Measurements from ENCODE around the gene AMBRA1. TPM values are rescaled to one million over a fixed set of nuclear protein-coding genes. Genes with fewer than 3 reads are reported as not detected.
A peak's percentile ranks its signal among the peaks of the same experiment; 100 is the strongest.

The AMBRA1 gene
- total RNA-seq, 4 donors from 2014 or later, result 20.0 to 28.9 (median 26.0) TPM

- no peak overlapping the region for H3K27ac ChIP-seq (replicated peaks in 1 of 4)
- intact Hi-C loops (cut with DNase I), result no loop called here
- H3K4me1 ChIP-seq, result peaks cover 12 to 19% (median 15%) of the 10 kb centered on the region in 4 donors
- no peaks in the 10 kb centered on the region for H3K27me3 ChIP-seq
- TF ChIP-seq EP300 (IDR thresholded peaks at IDR 0.05) (no peak), POLR2AphosphoS5 (IDR thresholded peaks at IDR 0.05) (no peak), POLR2A (IDR thresholded peaks at IDR 0.05; ENCODE audit: low read depth) (no peak)
- TF ChIP-seq, protein P1, sequence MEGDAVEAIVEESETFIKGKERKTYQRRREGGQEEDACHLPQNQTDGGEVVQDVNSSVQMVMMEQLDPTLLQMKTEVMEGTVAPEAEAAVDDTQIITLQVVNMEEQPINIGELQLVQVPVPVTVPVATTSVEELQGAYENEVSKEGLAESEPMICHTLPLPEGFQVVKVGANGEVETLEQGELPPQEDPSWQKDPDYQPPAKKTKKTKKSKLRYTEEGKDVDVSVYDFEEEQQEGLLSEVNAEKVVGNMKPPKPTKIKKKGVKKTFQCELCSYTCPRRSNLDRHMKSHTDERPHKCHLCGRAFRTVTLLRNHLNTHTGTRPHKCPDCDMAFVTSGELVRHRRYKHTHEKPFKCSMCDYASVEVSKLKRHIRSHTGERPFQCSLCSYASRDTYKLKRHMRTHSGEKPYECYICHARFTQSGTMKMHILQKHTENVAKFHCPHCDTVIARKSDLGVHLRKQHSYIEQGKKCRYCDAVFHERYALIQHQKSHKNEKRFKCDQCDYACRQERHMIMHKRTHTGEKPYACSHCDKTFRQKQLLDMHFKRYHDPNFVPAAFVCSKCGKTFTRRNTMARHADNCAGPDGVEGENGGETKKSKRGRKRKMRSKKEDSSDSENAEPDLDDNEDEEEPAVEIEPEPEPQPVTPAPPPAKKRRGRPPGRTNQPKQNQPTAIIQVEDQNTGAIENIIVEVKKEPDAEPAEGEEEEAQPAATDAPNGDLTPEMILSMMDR (IDR thresholded peaks at IDR 0.05), result no peak
- peaks cover 0 to 39% (median 11%) of the 10 kb centered on the region in 4 donors for H3K36me3 ChIP-seq
- no peak for DNase-seq (ENCODE audit: extremely low spot score)
- H3K9me3 ChIP-seq, result no peaks in the 10 kb centered on the region
- no peak overlapping the region for H3K4me3 ChIP-seq
- 84% methylated on average over 5 of the region's 5 CpGs for WGBS
Measured at GRCh38 chr11:46499821-46500220, 94.0 kb downstream of the AMBRA1 start.

DNA sequence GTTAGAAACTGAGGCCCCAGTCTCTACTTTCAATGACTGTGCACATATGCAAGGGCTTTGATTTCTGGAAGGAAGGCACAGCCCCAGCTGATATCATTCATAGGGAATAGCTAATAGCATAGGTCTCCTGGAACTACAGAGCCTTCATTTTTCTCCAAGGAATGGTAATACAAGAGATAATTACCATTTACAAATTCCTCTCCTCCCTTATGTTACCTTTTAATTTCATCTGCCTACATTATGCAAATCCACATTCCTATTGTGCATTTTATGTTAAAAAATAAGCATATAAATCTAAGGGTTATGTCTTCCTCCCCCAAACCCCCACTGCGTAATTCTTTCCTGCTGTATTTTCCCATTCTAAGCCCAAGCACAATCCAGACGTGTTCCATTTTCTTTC is 94.9 kb downstream of the AMBRA1 start:
- Histone ChIP-seq H3K4me3 (no peak overlapping the region), H3K4me1 (peaks cover 13 to 19% (median 15%) of the 10 kb centered on the region in 4 donors), H3K27ac (replicated peaks in 1 of 4) (no peak overlapping the region), H3K9me3 (no peaks in the 10 kb centered on the region), H3K36me3 (peaks cover 0 to 33% (median 4%) of the 10 kb centered on the region in 4 donors), H3K27me3 (no peaks in the 10 kb centered on the region)
- intact Hi-C loops (cut with DNase I), result no loop called here
- WGBS, result 90% methylated on average over 2 of the region's 2 CpGs
- TF ChIP-seq POLR2A (IDR thresholded peaks at IDR 0.05; ENCODE audit: low read depth), result no peak
- no peak for TF ChIP-seq POLR2AphosphoS5 (IDR thresholded peaks at IDR 0.05)
- TF ChIP-seq, protein P1 (IDR thresholded peaks at IDR 0.05), result no peak
- TF ChIP-seq EP300 (IDR thresholded peaks at IDR 0.05), result no peak
- DNase-seq (ENCODE audit: extremely low spot score), result no peak

- intact Hi-C loops (cut with DNase I), result no loop called here
- Histone ChIP-seq H3K4me1 (peaks cover 13 to 27% (median 21%) of the 10 kb centered on the region in 4 donors), H3K27me3 (no peaks in the 10 kb centered on the region), H3K27ac (replicated peaks in 1 of 4) (no peak overlapping the region), H3K4me3 (no peak overlapping the region), H3K9me3 (no peaks in the 10 kb centered on the region), H3K36me3 (peaks cover 0 to 33% (median 6%) of the 10 kb centered on the region in 4 donors)
- WGBS, result 68% methylated on average over 1 of the region's 1 CpG
- TF ChIP-seq, protein P1 (IDR thresholded peaks at IDR 0.05), result no peak
- TF ChIP-seq POLR2AphosphoS5 (IDR thresholded peaks at IDR 0.05), result no peak
- TF ChIP-seq EP300 (IDR thresholded peaks at IDR 0.05), result no peak
- TF ChIP-seq POLR2A (IDR thresholded peaks at IDR 0.05; ENCODE audit: low read depth), result no peak
- no peak for DNase-seq (ENCODE audit: extremely low spot score)
Measured at GRCh38 chr11:46498179-46498578, 95.6 kb downstream of the AMBRA1 start.

GRCh38 chr11:46497498-46497897 is 96.3 kb downstream of the AMBRA1 start:
- no peak overlapping the region for H3K4me3 ChIP-seq
- WGBS, result 70% methylated on average over 4 of the region's 4 CpGs
- H3K4me1 ChIP-seq, result peaks cover 17 to 33% (median 26%) of the 10 kb centered on the region in 4 donors
- H3K36me3 ChIP-seq, result peaks cover 0 to 36% (median 8%) of the 10 kb centered on the region in 4 donors
- H3K27me3 ChIP-seq, result no peaks in the 10 kb centered on the region
- intact Hi-C loops (cut with DNase I), result no loop called here
- no peak for DNase-seq (ENCODE audit: extremely low spot score)
- no peaks in the 10 kb centered on the region for H3K9me3 ChIP-seq
- H3K27ac ChIP-seq (replicated peaks in 1 of 4), result no peak overlapping the region
- no peak for TF ChIP-seq POLR2AphosphoS5 (IDR thresholded peaks at IDR 0.05)
- TF ChIP-seq EP300 (IDR thresholded peaks at IDR 0.05), result no peak
- TF ChIP-seq, protein P1 (IDR thresholded peaks at IDR 0.05), result no peak
- no peak for TF ChIP-seq POLR2A (IDR thresholded peaks at IDR 0.05; ENCODE audit: low read depth)

GRCh38 chr11:46493791-46494190 is 100.0 kb downstream of the AMBRA1 start:
- peaks cover 0 to 26% (median 5%) of the 10 kb centered on the region in 4 donors for H3K36me3 ChIP-seq
- no peak overlapping the region for H3K4me3 ChIP-seq
- no peak for DNase-seq (ENCODE audit: extremely low spot score)
- TF ChIP-seq POLR2AphosphoS5 (IDR thresholded peaks at IDR 0.05) (no peak), POLR2A (IDR thresholded peaks at IDR 0.05; ENCODE audit: low read depth) (no peak), EP300 (IDR thresholded peaks at IDR 0.05) (no peak)
- TF ChIP-seq, protein P1 (IDR thresholded peaks at IDR 0.05), result no peak
- H3K27ac ChIP-seq (replicated peaks in 1 of 4), result peak overlapping the region in 2 of 4 donors; percentile 39 to 48
- no peaks in the 10 kb centered on the region for H3K9me3 ChIP-seq
- WGBS, result 78% methylated on average over 9 of the region's 9 CpGs
- peaks cover 32 to 61% (median 52%) of the 10 kb centered on the region in 4 donors for H3K4me1 ChIP-seq
- intact Hi-C loops (cut with DNase I), result no loop called here
- H3K27me3 ChIP-seq, result no peaks in the 10 kb centered on the region
